ENCODE results near the gene DOCK3.

DNA sequence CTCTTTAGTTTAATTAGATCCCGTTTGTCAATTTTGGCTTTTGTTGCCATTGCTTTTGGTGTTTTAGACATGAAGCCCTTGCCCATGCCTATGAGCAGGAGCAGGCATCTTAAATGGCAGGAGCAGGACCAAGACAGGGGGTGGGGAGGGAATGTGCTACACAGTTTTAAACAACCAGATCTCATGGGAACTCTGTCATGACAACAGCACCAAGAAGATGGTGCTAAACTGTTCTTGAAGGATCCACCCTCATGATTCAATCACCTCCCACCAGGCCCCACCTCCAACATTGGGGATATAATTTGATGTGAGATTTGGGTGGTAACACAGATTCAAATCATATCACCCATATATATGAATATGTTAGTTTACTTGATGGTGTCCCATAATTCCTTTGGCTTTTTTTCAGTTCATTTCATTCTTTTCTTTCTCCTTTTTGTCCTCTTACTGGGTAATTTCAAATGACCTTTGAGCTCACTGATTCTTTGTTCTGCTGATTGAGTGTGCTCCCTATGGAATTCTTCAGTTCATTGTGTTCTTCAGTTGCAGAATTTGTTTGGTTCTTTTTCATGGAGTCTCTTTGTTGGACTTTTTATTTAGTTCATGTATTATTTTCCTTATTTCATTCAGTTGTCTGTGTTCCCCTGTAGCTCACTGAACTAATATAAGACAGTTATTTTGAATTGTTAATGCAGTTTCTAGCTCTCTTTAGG lies 62.6 kb downstream of the DOCK3 start:
- TF ChIP-seq, protein P1, sequence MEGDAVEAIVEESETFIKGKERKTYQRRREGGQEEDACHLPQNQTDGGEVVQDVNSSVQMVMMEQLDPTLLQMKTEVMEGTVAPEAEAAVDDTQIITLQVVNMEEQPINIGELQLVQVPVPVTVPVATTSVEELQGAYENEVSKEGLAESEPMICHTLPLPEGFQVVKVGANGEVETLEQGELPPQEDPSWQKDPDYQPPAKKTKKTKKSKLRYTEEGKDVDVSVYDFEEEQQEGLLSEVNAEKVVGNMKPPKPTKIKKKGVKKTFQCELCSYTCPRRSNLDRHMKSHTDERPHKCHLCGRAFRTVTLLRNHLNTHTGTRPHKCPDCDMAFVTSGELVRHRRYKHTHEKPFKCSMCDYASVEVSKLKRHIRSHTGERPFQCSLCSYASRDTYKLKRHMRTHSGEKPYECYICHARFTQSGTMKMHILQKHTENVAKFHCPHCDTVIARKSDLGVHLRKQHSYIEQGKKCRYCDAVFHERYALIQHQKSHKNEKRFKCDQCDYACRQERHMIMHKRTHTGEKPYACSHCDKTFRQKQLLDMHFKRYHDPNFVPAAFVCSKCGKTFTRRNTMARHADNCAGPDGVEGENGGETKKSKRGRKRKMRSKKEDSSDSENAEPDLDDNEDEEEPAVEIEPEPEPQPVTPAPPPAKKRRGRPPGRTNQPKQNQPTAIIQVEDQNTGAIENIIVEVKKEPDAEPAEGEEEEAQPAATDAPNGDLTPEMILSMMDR (IDR thresholded peaks at IDR 0.05), result no peak
- no peak for TF ChIP-seq EP300 (IDR thresholded peaks at IDR 0.05)
- TF ChIP-seq POLR2AphosphoS5 (IDR thresholded peaks at IDR 0.05), result no peak
- no peak for TF ChIP-seq POLR2A (IDR thresholded peaks at IDR 0.05)
